Neural progenitor cell (in vitro differentiated cells): ENCODE measurements around the gene ALK. TPM values are rescaled to one million over a fixed set of nuclear protein-coding genes. Genes with fewer than 3 reads are reported as not detected.
A peak's percentile ranks its signal among the peaks of the same experiment; 100 is the strongest.

Source experiments
- DNase-seq: peaks from one replicate; pipeline ENCODE4 v3.0.0-alpha.2; 2016; ENCODE audit warnings: low spot score
- H2AFZ ChIP-seq: fragments of 200-600 bp; sonication (generic); replicated peaks from 2 replicates; pipeline ENCODE4 v1.6.1; 2016; ENCODE audit warnings: antibody characterized with exemption
- H3F3A ChIP-seq: fragments of 200-600 bp; sonication (generic); 2 replicates; pipeline ENCODE4 v1.6.1; 2016; ENCODE audit warnings: antibody characterized with exemption, low read depth
- H3K27ac ChIP-seq: fragments of 200-600 bp; sonication (generic); 2 replicates; pipeline ENCODE4 v1.5.1; 2016; ENCODE audit warnings: mild to moderate bottlenecking
- H3K27me3 ChIP-seq: fragments of 200-600 bp; sonication (generic); 2 replicates; pipeline ENCODE4 v1.6.1; 2016; ENCODE audit warnings: mild to moderate bottlenecking, moderate library complexity
- H3K36me3 ChIP-seq: fragments of 200-600 bp; sonication (generic); 2 replicates; pipeline ENCODE4 v1.5.1; 2016
- H3K4me1 ChIP-seq: fragments of 200-600 bp; sonication (generic); 2 replicates; pipeline ENCODE4 v1.6.1; 2016; ENCODE audit warnings: mixed run types
- H3K4me2 ChIP-seq: fragments of 200-600 bp; sonication (generic); 2 replicates; pipeline ENCODE4 v1.6.1; 2016
- H3K4me3 ChIP-seq: fragments of 200-600 bp; sonication (generic); 2 replicates; pipeline ENCODE4 v1.5.1; 2016
- H3K79me2 ChIP-seq: fragments of 200-600 bp; sonication (generic); 2 replicates; pipeline ENCODE4 v1.6.1; 2016; ENCODE audit warnings: low read depth
- H3K9ac ChIP-seq: fragments of 200-600 bp; sonication (generic); 2 replicates; pipeline ENCODE4 v1.6.1; 2016
- H3K9me3 ChIP-seq: fragments of 200-600 bp; sonication (generic); 2 replicates; pipeline ENCODE4 v1.5.1; 2016; ENCODE audit warnings: low read depth
- H4K20me1 ChIP-seq: fragments of 200-600 bp; sonication (generic); 2 replicates; pipeline ENCODE4 v1.6.1; 2016; ENCODE audit warnings: low read depth
- H3K27ac Mint-ChIP-seq: 3 replicates; pipeline ENCODE4 v1.8.0; 2021; ENCODE audit warnings: mixed read lengths
- H3K27me3 Mint-ChIP-seq: 2 replicates; pipeline ENCODE4 v1.8.0; 2022; ENCODE audit warnings: low read depth, mild to moderate bottlenecking, inconsistent platforms, moderate library complexity, mixed read lengths; ENCODE audit not compliant: insufficient read depth
- H3K36me3 Mint-ChIP-seq: 3 replicates; pipeline ENCODE4 v1.8.0; 2021; ENCODE audit warnings: mixed read lengths
- H3K4me1 Mint-ChIP-seq: 3 replicates; pipeline ENCODE4 v1.8.0; 2021; ENCODE audit warnings: mixed read lengths
- H3K4me3 Mint-ChIP-seq: 3 replicates; pipeline ENCODE4 v1.8.0; 2021; ENCODE audit warnings: mild to moderate bottlenecking, moderate library complexity, mixed read lengths
- H3K9me3 Mint-ChIP-seq: 3 replicates; pipeline ENCODE4 v1.8.0; 2020; ENCODE audit warnings: mixed read lengths
- EZH2 ChIP-seq: fragments of 200-600 bp; sonication (generic); IDR thresholded peaks from 2 replicates; pipeline ENCODE4 v1.6.1; 2017; ENCODE audit warnings: antibody characterized with exemption, mild to moderate bottlenecking, moderate library complexity
- EZH2phosphoT487 ChIP-seq: fragments of 200-600 bp; sonication (generic); IDR thresholded peaks from 2 replicates; pipeline ENCODE4 v1.6.1; 2017; ENCODE audit warnings: antibody characterized with exemption
- total RNA-seq: library from RNA; depleted of rRNA; stranded (reverse); fragments of >200 nt; gene quantifications from 2 replicates; pipeline ENCODE4 v1.2.3, GENCODE V29; 2015; ENCODE audit warnings: low replicate concordance
- TF ChIP-seq, protein P1 (sequence below): fragments of 200-600 bp; sonication (generic); IDR thresholded peaks from 2 replicates; pipeline ENCODE4 v1.5.1; 2017; ENCODE audit warnings: antibody characterized with exemption, mild to moderate bottlenecking

ALK gene
- total RNA-seq, 1 donor from 2014 or later = not detected

DNA sequence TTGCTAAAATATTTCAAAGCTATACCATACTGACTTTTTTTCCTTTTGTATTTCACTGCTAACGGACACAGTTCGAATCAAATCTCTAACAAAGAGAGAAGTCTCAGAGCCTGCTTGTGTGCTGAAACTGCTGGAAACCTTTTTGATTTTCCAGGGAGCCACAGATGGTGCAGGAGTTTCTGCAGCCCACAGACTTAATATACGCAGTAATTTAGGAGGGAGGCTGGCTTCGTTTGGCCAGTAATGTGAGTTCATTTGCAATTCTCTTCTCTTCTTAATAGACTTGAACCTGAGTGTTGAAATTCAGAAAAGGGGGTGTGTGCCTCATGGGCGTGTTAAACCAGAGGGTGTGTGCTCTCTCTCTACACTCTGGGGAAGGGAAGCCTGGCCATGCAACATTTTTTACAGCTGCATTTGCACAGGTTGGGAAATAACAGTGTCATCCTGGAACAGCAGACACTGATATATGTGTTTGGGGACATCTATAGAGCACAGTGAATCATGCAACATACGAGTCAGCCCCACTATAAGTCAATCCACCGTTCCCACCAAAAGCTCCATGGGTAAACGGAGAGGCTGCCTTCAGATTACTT is 473.2 kb downstream of the ALK start:
- H3K9me3 ChIP-seq = no peaks in the 10 kb centered on the region

DNA sequence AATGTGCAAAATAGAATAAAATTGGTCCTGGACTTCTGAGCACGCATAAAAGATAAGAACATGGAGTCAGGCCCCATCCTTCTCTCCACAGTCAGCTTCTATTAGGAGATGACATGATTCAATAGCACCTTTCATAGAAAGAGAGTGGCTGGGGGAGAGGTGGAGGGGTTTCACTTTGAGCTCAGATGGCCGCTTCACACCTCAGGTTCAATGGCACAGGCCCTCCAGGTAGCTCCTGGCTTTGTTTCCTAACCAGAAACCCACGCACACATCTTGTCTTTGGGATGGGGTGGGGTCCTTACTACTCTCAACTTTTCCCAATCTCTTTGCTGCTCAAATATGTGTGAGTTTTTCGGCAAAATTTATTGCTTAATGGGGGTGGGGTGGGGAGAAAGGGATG is 473.9 kb downstream of the ALK start:
- H2AFZ ChIP-seq = no peak overlapping the region
- no peak overlapping the region for H3K27ac ChIP-seq
- H4K20me1 ChIP-seq = no peaks in the 10 kb centered on the region
- no peak for DNase-seq
- peaks cover 19% of the 10 kb centered on the region for H3K4me1 Mint-ChIP-seq
- H3K27me3 ChIP-seq = no peaks in the 10 kb centered on the region
- no peak for TF ChIP-seq EZH2phosphoT487
- TF ChIP-seq EZH2 = no peak
- TF ChIP-seq, protein P1, sequence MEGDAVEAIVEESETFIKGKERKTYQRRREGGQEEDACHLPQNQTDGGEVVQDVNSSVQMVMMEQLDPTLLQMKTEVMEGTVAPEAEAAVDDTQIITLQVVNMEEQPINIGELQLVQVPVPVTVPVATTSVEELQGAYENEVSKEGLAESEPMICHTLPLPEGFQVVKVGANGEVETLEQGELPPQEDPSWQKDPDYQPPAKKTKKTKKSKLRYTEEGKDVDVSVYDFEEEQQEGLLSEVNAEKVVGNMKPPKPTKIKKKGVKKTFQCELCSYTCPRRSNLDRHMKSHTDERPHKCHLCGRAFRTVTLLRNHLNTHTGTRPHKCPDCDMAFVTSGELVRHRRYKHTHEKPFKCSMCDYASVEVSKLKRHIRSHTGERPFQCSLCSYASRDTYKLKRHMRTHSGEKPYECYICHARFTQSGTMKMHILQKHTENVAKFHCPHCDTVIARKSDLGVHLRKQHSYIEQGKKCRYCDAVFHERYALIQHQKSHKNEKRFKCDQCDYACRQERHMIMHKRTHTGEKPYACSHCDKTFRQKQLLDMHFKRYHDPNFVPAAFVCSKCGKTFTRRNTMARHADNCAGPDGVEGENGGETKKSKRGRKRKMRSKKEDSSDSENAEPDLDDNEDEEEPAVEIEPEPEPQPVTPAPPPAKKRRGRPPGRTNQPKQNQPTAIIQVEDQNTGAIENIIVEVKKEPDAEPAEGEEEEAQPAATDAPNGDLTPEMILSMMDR = no peak
- H3K4me3 Mint-ChIP-seq = no peak overlapping the region
- H3K4me2 ChIP-seq = no peak overlapping the region
- no peaks in the 10 kb centered on the region for H3K79me2 ChIP-seq
- H3K4me3 ChIP-seq = no peak overlapping the region
- no peaks in the 10 kb centered on the region for H3K4me1 ChIP-seq
- H3K27ac Mint-ChIP-seq = peak overlapping the region; percentile 40
- H3K27me3 Mint-ChIP-seq = peaks cover 4% of the 10 kb centered on the region
- H3F3A ChIP-seq = no peaks in the 10 kb centered on the region
- no peaks in the 10 kb centered on the region for H3K36me3 Mint-ChIP-seq
- H3K36me3 ChIP-seq = no peaks in the 10 kb centered on the region
- H3K9me3 Mint-ChIP-seq = no peaks in the 10 kb centered on the region
- no peaks in the 10 kb centered on the region for H3K9me3 ChIP-seq
- no peak overlapping the region for H3K9ac ChIP-seq

More for the DNA sequence above, 473.2 kb downstream of the ALK start:
- no peak for DNase-seq
- TF ChIP-seq, protein P1 = no peak
- TF ChIP-seq EZH2 (no peak), EZH2phosphoT487 (no peak)
- Histone ChIP-seq H3K36me3 (no peaks in the 10 kb centered on the region), H3K4me2 (no peak overlapping the region), H3K27me3 (no peaks in the 10 kb centered on the region), H2AFZ (no peak overlapping the region), H3K27ac (no peak overlapping the region), H3K4me3 (no peak overlapping the region), H3K9ac (no peak overlapping the region), H3K4me1 (no peaks in the 10 kb centered on the region), H3F3A (no peaks in the 10 kb centered on the region), H3K79me2 (no peaks in the 10 kb centered on the region), H4K20me1 (no peaks in the 10 kb centered on the region)
- Mint-ChIP-seq H3K9me3 (no peaks in the 10 kb centered on the region), H3K4me3 (no peak overlapping the region), H3K27me3 (peaks cover 4% of the 10 kb centered on the region), H3K27ac (peak overlapping the region; percentile 40), H3K4me1 (peaks cover 19% of the 10 kb centered on the region), H3K36me3 (no peaks in the 10 kb centered on the region)

DNA sequence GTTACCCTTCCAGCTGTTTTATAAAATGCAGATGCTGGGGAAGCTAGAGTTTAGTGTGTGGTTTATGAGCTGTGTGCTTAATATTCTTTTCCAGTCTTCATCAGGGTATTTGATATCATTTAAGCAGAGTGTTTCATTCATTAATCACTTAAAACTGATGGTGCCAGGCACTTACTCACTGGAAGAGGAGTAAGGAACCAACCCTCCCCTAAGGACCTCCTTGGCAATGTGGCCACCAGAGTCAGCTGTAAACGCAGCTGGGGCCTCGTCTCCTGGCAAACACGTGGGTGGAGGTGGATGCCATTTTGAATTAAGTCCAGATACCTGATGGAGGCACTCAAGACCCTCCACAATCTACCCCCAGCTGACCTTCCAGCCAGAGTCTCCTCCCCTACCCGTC is 474.5 kb downstream of the ALK start:
- TF ChIP-seq, protein P1 = no peak
- TF ChIP-seq EZH2phosphoT487 = no peak
- TF ChIP-seq EZH2 = no peak
- Histone ChIP-seq H4K20me1 (no peaks in the 10 kb centered on the region), H3K36me3 (no peaks in the 10 kb centered on the region), H3K4me1 (no peaks in the 10 kb centered on the region), H2AFZ (no peak overlapping the region), H3K79me2 (no peaks in the 10 kb centered on the region), H3F3A (no peaks in the 10 kb centered on the region), H3K4me3 (no peak overlapping the region), H3K27ac (no peak overlapping the region), H3K9me3 (no peaks in the 10 kb centered on the region), H3K9ac (no peak overlapping the region), H3K27me3 (no peaks in the 10 kb centered on the region), H3K4me2 (no peak overlapping the region)
- Mint-ChIP-seq H3K9me3 (no peaks in the 10 kb centered on the region), H3K4me3 (no peak overlapping the region), H3K4me1 (peaks cover 19% of the 10 kb centered on the region), H3K27ac (no peak overlapping the region), H3K36me3 (no peaks in the 10 kb centered on the region), H3K27me3 (peaks cover 4% of the 10 kb centered on the region)
- DNase-seq = no peak
